Measurements from ENCODE around the gene EXT2.

The EXT2 gene

DNA sequence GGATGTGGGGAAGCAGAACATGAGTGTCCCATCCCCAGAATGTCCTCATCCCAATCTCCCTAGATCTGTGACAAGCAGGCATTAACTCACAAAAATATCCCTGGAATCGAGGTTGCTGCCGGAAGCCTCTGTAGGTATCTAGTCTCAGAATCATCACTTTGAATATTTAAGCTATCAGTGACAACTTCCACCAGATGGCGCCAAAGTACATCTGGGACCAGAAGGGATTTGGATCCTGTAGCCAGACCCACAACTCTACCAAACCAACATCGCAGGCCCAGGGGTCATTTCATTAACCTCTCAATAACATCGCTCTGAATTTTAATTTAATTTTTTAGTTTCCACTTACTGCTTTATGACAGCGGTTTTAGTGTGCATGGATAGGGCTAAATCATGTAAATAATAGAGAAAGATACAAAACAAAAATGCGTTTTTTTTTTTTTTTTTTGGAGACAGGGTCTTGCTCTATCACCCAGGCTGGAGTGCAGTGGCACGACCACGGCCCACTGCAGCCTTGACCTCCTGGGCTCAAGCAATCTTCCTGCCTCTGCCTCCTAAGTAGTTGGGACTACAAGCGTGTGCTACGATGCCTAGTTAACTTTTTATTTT, 1.1 kb upstream of the EXT2 start:
- Histone ChIP-seq H3K9me2 (replicated peaks; ENCODE audit: control insufficient read depth, low read length) (no peaks in the 10 kb centered on the region), H3K4me2 (ENCODE audit: low read length) (0 out of 2 replicates have a peak overlapping the region, but pooled peaks have one; percentile 18), H4K20me1 (ENCODE audit: control insufficient read depth, insufficient read depth, low read depth, low read length) (no peaks in the 10 kb centered on the region), H3K4me1 (ENCODE audit: control insufficient read depth, low read length) (peaks cover 17% of the 10 kb centered on the region), H3K36me3 (ENCODE audit: control insufficient read depth, low read length) (peaks cover 2% of the 10 kb centered on the region; the same call in 1 of the 2 replicates), H3K9me3 (ENCODE audit: control insufficient read depth, insufficient read depth, low read length) (no peaks in the 10 kb centered on the region), H3K4me3 (ENCODE audit: low read length) (no peak overlapping the region), H3K27ac (ENCODE audit: low read depth, low read length) (no peak overlapping the region), H3K79me2 (ENCODE audit: control insufficient read depth, low read length) (peaks cover 21% of the 10 kb centered on the region), H3F3A (ENCODE audit: control insufficient read depth, insufficient read depth) (no peaks in the 10 kb centered on the region), H3K27me3 (ENCODE audit: control insufficient read depth, low read length) (peaks cover 4% of the 10 kb centered on the region; the same call in 1 of the 2 replicates)
- TF ChIP-seq EZH2phosphoT487 (IDR thresholded peaks at IDR 0.05; ENCODE audit: borderline replicate concordance, low read length), result no peak
- TF ChIP-seq CTCF (IDR thresholded peaks at IDR 0.05; ENCODE audit: low read depth, low read length, poor library complexity, severe bottlenecking), result peak; percentile 80

- Histone ChIP-seq H4K20me1 (ENCODE audit: control insufficient read depth, insufficient read depth, low read depth, low read length) (0 out of 2 replicates have a peak, but pooled peaks cover 3% of the 10 kb centered on the region), H3K9me2 (replicated peaks; ENCODE audit: control insufficient read depth, low read length) (no peaks in the 10 kb centered on the region), H3K9me3 (ENCODE audit: control insufficient read depth, insufficient read depth, low read length) (no peaks in the 10 kb centered on the region), H3F3A (ENCODE audit: control insufficient read depth, insufficient read depth) (no peaks in the 10 kb centered on the region), H3K4me3 (ENCODE audit: low read length) (peak overlapping the region; percentile 93), H3K36me3 (ENCODE audit: control insufficient read depth, low read length) (peaks cover 2% of the 10 kb centered on the region; the same call in 1 of the 2 replicates), H3K27ac (ENCODE audit: low read depth, low read length) (no peak overlapping the region), H3K4me2 (ENCODE audit: low read length) (peak overlapping the region; percentile 95), H3K79me2 (ENCODE audit: control insufficient read depth, low read length) (peaks cover 34% of the 10 kb centered on the region), H3K27me3 (ENCODE audit: control insufficient read depth, low read length) (peaks cover 4% of the 10 kb centered on the region; the same call in 1 of the 2 replicates), H3K4me1 (ENCODE audit: control insufficient read depth, low read length) (peaks cover 15% of the 10 kb centered on the region)
- TF ChIP-seq EZH2phosphoT487 (IDR thresholded peaks at IDR 0.05; ENCODE audit: borderline replicate concordance, low read length) (no peak), CTCF (IDR thresholded peaks at IDR 0.05; ENCODE audit: low read depth, low read length, poor library complexity, severe bottlenecking) (no peak)
These were observed 1.1 kb downstream of the EXT2 start for GRCh38 chr11:44096360-44097185.

DNA sequence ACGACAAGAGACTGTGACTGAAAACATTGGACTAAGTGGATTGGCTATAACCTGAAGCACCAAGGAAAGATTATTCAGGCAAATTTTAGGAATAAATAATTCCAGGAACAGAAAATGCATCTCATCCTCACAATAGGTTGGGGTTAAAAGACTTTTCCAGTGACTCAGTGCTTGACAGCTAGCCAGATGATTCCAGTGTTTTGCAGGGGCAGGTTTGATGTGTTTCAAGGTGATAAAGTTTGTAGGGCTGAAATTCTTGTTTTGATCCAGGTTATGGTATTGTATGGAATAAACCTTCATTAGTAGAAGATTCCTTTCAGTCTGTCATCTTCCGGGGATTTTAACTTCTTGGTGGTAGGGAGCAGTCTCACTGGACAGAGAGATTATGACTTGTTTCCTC, 2.3 kb downstream of the EXT2 start:
- Histone ChIP-seq H3F3A (ENCODE audit: control insufficient read depth, insufficient read depth) (peaks cover 2% of the 10 kb centered on the region; the same call in 1 of the 2 replicates), H3K9me3 (ENCODE audit: control insufficient read depth, insufficient read depth, low read length) (no peaks in the 10 kb centered on the region), H3K27me3 (ENCODE audit: control insufficient read depth, low read length) (no peaks in the 10 kb centered on the region; the same call in 1 of the 2 replicates), H4K20me1 (ENCODE audit: control insufficient read depth, insufficient read depth, low read depth, low read length) (0 out of 2 replicates have a peak, but pooled peaks cover 3% of the 10 kb centered on the region), H3K4me3 (ENCODE audit: low read length) (no peak overlapping the region), H3K9me2 (replicated peaks; ENCODE audit: control insufficient read depth, low read length) (no peaks in the 10 kb centered on the region), H3K27ac (ENCODE audit: low read depth, low read length) (no peak overlapping the region), H3K4me1 (ENCODE audit: control insufficient read depth, low read length) (peaks cover 15% of the 10 kb centered on the region), H3K79me2 (ENCODE audit: control insufficient read depth, low read length) (peaks cover 34% of the 10 kb centered on the region), H3K4me2 (ENCODE audit: low read length) (no peak overlapping the region), H3K36me3 (ENCODE audit: control insufficient read depth, low read length) (peaks cover 2% of the 10 kb centered on the region; the same call in 1 of the 2 replicates)
- TF ChIP-seq EZH2phosphoT487 (IDR thresholded peaks at IDR 0.05; ENCODE audit: borderline replicate concordance, low read length), result no peak
- no peak for TF ChIP-seq CTCF (IDR thresholded peaks at IDR 0.05; ENCODE audit: low read depth, low read length, poor library complexity, severe bottlenecking)

Measured in DOHH2 (cell line).